GM18517 (cell line): ENCODE results near the gene KCNK5.

ENCODE experiments used
- ATAC-seq: cut with Tn5 transposase; IDR thresholded peaks from one replicate; pipeline ENCODE4 v1.9.1; 2021; ENCODE audit warnings: mild to moderate bottlenecking, moderate library complexity; ENCODE audit not compliant: unreplicated experiment

KCNK5 gene

GRCh38 chr6:39199231-39199940 lies 29.9 kb downstream of the KCNK5 start:
- ATAC-seq: no peak

GRCh38 chr6:39198528-39198927 lies 30.7 kb downstream of the KCNK5 start:
- no peak for ATAC-seq

DNA sequence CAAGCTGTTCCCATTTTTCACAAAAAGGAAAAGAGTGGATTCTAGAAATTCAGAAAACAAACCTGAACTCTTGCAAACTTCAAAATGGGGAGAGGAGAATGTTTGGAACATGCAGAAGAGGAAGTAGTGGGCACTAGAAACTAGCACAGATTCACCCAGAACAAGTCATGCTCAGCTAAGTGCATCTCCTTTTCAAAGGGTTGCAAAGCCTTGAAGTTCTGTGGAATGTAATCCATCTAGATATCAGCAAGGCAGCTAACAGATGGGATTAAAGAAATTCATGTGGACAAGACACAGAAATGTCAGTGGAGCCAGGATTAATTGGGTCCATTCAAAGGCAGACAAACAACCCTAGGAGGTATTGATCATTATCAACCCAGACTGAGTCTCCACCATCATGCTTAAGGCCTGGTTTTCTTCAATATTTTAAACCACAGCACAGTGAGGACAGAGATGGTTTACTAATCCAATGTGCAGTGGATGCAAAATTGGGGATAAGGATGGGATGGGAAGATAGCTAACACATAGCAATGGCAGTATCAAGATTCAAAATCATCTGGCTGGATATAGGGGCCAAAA lies 31.3 kb downstream of the KCNK5 start:
- no peak for ATAC-seq

DNA sequence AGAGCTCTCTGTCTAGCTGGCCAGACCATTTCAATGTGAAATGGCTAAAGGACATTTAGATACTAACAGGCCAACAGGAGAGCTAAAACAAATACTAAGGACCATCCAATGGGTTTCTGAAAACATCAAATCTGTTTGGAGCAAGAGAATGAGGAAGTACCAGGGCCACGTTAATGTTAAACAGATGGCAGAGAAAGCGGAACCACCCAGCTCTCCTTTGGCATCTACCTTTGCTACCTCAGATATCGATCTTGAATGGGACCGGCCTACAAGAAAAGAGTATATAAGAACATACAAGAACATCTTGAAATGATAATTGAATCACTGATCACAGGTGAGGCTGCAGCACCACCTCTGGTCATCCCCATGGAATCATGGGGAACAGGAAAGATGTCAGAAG lies 31.8 kb downstream of the KCNK5 start:
- no peak for ATAC-seq

DNA sequence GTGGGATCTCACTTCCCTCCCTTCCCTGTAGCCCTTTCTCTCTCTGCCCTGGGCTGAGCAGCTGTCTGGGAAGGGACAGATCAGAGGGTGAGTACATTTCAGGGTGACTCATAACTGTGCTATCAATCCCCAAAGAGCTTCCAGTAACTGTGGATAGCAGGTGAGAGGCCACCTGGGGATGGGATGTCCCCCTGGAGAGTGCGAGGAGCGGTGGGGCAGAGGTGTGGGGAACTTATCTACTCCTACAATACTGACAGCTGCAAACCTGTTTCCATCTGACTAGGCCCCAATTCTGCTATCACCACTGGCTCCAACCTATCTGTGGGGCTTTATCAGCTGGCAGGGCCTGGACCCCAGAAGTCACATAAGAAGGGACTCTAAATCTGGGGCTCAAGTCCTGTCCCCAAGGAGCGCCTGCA lies 32.6 kb downstream of the KCNK5 start:
- no peak for ATAC-seq

DNA sequence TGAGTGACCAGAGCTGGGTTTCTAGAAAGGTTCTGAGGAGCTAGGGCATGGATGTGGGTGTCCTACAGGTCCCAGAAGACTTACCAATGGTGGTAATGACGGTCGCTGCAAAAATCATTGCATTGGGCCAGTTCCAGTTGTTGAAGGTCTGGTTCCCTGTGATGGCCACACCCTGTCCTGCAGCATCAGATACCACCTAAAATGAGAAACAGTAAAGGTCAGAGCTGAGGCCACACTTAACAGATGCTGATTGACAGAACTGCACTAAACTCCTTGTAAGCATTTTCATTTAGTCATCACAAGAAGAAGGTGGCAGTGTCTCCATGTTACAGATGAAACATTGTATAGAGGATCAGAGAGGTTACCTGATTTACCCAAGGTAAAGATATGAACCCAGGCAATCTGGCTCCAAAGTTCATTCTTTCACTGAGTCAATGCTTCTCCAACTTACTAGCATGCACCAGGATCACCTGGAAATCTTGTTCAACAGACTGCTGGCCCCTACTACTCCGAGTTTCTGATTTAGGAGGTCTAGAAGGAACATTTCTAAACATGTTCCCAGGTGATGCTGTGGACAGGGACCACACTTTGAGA lies 33.4 kb downstream of the KCNK5 start:
- ATAC-seq: no peak

DNA sequence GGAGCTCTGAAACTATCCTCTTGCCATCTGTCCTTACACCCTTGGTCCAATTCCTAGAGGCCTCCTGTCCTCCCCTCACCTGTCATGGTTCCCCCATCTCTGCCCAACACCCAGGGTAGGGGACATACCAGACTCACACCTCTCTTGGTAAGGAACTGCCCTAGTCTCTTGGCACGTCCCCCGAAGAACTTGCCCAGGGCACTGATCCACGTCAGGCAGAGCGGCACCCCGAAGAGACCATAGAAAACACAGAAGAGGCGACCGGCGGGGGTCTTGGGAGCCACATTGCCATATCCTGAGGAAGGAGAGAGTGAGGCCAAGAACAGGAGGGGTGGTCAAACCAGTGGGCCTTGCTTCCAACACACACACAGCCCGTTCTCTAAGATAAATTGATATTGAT lies 34.8 kb downstream of the KCNK5 start:
- no peak for ATAC-seq

DNA sequence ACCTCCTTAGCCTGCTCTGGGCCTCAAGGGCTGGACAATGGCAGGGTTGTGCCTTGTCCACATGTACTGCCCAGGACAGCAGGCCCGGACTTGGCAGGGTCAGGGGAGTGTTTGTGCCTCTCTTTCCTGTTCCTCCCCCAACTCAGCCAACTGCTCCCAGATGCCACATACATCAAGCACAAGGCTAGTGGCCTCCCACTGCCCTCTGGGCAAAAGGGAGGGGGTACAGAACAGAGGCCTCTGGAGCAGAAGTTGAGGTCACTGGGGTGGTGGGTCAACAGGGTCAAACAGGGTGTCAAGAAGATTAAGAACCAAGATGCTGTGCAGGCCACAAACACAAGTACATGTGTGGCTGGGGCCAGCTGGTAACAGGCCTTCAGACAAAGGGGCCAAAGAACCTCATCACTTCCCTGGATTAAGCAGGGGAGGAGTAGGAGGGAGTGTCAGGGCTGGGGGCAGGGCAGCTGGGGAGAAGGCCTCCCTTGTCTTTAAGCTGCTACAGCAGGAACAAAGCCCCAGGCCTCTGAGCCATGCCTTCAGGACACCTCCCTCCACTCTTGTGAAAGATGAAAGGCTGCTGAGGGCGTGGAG lies 36.0 kb downstream of the KCNK5 start:
- ATAC-seq: no peak

- ATAC-seq: no peak
Measured at GRCh38 chr6:39192736-39193135, 36.5 kb downstream of the KCNK5 start.

DNA sequence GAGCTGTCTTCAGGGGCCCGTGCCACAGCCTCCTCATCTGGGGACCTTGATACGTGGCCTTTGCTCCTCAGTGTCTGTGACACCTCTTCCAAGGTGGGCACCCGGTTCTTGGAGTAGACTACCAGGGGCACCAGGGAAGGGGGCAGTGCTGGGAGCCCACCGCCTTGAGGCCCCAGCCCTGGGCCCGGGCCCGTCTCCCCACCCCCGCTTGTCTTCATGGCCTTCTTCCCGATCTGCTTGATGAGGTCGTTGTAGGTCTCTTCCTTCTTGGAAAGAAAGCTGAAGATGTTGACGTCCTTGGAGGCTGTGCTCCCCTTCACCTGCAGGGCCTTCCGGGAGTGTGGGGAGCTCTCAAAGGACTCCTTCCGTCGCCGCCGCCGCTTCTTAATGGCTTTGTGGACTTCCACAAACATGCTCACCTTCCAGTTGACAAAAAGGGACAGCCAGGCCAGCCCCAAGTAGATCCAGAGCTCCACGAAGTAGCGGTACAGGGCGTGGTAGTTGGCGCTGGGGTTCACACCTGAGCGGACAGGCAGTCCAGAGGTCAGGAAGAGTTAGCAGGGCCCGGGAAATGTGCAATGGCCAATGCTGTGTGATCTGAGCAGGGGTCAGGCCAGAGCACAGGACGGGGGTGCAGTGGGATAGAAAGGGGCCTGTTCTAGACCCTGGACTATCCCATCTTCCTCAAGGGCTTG lies 37.9 kb downstream of the KCNK5 start:
- no peak for ATAC-seq

- no peak for ATAC-seq
Measured at GRCh38 chr6:39190545-39191235, 38.6 kb downstream of the KCNK5 start.

DNA sequence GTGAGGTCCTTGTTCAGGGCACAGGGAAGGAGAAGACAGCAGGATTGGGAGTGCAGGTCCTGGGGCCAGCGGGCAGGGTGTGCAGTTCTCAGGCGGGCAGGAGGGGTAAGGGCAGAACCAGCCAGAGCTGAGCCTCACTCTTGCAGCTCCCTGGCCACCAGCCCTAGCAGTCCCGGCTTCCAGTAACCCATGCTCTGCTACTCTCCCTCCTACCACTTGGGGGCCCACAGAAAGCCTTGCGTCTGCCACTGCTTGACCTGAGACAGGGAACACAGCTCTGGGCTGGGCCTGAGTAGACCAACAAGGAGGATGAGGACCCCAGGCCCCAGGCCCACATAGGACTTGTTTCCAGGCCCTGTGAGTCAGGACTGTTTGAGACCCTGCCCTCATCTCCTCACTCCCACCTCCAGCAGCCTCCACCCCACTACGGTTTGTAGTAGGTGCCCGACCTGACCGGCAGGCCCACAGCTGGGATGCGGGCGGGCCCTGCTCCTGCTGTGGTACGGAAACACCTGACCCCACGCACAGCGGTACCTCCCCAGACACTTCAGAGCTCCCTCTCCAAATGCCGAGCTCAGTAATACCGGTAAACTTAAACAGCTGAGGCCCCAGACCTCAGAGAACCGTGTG lies 39.2 kb downstream of the KCNK5 start:
- no peak for ATAC-seq

DNA sequence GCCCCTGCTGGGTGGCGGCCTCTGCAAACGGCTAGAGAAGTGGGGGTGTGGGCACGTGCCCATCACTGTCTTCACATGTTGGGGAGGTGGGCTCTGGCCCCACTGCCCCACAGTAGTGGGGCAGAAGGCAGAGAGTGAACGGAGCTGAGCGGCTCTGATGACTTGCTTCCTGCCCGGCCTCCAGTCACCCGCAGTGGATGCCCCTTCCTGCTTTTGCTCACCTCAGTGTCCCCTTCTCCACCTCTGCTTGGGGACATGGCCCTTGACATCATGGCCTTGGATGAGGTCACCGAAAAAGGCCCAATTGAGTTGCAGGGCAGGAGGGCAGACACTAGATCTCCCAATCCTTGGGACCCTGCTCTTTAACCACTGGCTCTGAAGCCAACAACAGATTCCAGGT lies 40.1 kb downstream of the KCNK5 start:
- no peak for ATAC-seq

DNA sequence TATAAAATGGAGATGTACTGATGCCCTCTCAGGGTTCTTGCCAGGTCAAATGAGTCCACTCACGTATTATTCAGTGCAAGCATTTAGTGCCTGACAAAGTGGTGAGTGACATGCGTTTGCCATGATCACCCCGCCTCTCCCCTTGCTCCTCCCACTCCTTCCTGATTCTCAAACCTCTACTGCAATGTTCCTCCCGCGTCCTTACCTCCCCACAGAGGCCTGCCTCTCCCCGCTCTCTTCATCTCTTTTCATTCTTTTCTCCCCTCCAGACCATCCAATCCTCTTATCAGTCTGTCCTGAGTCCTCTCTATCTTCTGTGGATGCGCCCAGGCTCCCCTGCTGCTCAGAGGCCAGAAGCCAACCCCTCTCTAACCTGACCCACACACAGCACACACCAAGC lies 40.7 kb downstream of the KCNK5 start:
- ATAC-seq: no peak

DNA sequence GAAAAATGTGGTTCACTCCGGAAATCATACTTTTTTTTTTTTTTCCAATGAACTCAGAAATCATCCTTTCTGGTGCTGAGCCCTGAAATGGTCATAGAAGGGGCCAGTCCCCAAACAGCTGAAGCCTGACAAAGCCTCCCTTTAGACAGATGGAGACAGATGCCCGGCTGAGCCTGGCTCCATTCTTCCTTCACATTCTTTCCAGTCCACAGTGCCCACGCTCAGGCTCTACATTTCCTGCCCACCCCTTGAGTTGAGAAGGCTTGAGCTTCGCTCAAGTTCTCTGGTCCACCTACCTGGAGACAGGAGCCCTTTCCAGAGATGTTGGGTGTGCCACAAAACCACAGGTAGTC lies 41.2 kb downstream of the KCNK5 start:
- no peak for ATAC-seq

DNA sequence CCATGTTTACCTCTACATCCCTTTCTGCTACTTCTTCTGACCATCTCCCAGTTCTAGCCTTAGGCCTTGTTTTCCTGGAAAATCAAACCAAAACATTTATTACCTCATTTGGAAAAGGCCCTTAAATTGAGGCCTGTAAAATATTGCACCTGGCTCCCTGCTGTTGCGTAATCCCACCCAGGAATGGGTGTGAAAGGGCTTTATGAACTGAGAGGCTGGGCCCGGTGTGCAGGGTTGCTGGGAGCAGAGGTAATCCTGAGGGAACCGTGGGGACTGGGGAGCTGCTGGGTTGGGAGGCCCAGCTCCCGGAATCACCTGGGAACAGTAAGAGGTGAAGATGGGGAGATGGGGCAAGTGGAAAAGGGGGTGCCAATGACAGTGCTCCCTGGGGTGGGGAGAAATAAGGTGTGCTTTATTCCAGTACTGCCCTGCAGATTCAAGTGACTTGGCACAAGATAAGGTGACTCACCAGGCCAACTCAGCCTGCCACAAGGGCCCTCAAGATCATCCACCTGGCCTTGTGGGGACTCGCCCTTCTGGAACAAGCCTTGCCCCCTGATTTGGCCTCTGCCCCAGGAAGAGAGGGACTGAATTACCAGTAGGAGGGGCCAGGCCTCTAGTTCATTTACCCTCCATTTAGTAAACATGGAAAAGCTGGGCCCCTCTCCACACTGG lies 44.2 kb downstream of the KCNK5 start:
- no peak for ATAC-seq

GRCh38 chr6:39182604-39183003 lies 46.7 kb downstream of the KCNK5 start:
- ATAC-seq: no peak

DNA sequence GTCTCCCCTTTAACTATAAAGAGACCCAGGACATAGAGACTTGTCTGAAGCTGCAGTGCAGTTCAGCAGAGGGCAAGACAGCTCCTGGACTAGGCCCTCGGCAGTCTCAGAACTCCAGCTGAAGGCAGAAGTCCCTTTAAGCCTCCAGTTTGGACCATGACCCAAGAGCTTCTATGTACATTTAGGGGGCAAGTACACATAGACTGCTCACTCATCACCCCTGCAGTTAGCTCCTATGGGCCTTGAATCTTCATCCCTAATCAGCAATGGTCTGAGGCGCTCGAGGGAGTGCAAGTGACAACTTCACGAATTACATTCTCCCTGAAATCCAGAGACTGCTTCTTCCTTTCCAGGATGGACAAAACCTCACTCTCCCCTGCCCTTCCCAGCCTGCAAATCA lies 47.4 kb downstream of the KCNK5 start:
- no peak for ATAC-seq

- no peak for ATAC-seq
Measured at GRCh38 chr6:39181333-39181732, 47.9 kb downstream of the KCNK5 start.

- no peak for ATAC-seq
Measured at GRCh38 chr6:39178804-39179203, 50.5 kb downstream of the KCNK5 start.
